Transverse colon (tissue), 4 donors: ENCODE results near the gene PTPRE. TPM values are rescaled to one million over a fixed set of nuclear protein-coding genes. Genes with fewer than 3 reads are reported as not detected.

Experiments
- DNase-seq: peaks from one replicate; pipeline ENCODE4 v3.0.0-alpha.2; 2019
- H3K27ac ChIP-seq, 4 donors: fragments of 200-600 bp; sonication (generic); 2 replicates each; pipeline ENCODE4 v1.5.1; 2016 to 2018; ENCODE audit warnings: inconsistent platforms in 4 of 4
- H3K27me3 ChIP-seq: fragments of 200-600 bp; sonication (generic); 2 replicates; pipeline ENCODE4 v1.5.1; 2017; ENCODE audit warnings: inconsistent platforms
- H3K36me3 ChIP-seq, 4 donors: fragments of 200-600 bp; sonication (generic); 2 replicates each; pipeline ENCODE4 v1.5.1; 2017 to 2019; ENCODE audit warnings: inconsistent platforms in 4 of 4
- H3K4me1 ChIP-seq, 4 donors: fragments of 200-600 bp; sonication (generic); 2 replicates each; pipeline ENCODE4 v1.5.1; 2017 to 2020; ENCODE audit warnings: inconsistent platforms in 4 of 4
- H3K4me3 ChIP-seq, 4 donors: fragments of 200-600 bp; sonication (generic); 1 replicate in 1 of 4; 2 replicates in 3 of 4; pipeline versions ENCODE4 v1.5.1 to v1.6.1; 2017 to 2019; ENCODE audit warnings: inconsistent platforms in 4 of 4
- H3K9me3 ChIP-seq, 2 donors: fragments of 200-600 bp; sonication (generic); 2 replicates each; pipeline ENCODE4 v1.5.1; 2017 to 2019; ENCODE audit warnings: inconsistent platforms in 2 of 2
- EP300 ChIP-seq: sonication (generic); formaldehyde crosslinking; IDR thresholded peaks from one replicate; pipeline ENCODE4 v1.6.1; 2017; ENCODE audit warnings: antibody characterized with exemption, low read depth
- POLR2A ChIP-seq: fragments of 450-650 bp; IDR thresholded peaks from one replicate; pipeline ENCODE4 v1.6.1; 2016; ENCODE audit warnings: antibody characterized with exemption, mild to moderate bottlenecking, moderate library complexity
- POLR2AphosphoS5 ChIP-seq, 3 donors: sonication (generic); formaldehyde crosslinking; IDR thresholded peaks; one replicate each; pipeline ENCODE4 v1.6.1; 2016; ENCODE audit warnings: antibody characterized with exemption in 3 of 3
- WGBS, 2 donors: methylation state at CpG; one replicate each; pipeline ENCODE4 v1.1.5; 2018; ENCODE audit warnings: low coverage in 1 of 2; 5-methylcytosine and 5-hydroxymethylcytosine counted together
- in situ Hi-C, 4 donors: fragments of 200-750 bp; cut with MboI; loops; one replicate each; pipeline versions ENCODE4 v1.15.0 to v1.15.1; 2017; ENCODE audit warnings: low sequenced_read_pairs in 3 of 4, low pct_ligation_motif_present in 1 of 4, low pct_unique_long_range_greater_than_20kb in 1 of 4
- intact Hi-C: fragments of 100-400 bp; cut with DNase I; formaldehyde crosslinking; loops from one replicate; pipeline ENCODE4 v1.15.1; 2023; ENCODE audit warnings: low total_unique reads
- total RNA-seq, 4 donors: library from RNA; depleted of rRNA; stranded (reverse); fragments of >200 nt; gene quantifications; one replicate each; pipeline ENCODE4 v1.1.0, GENCODE V29; 2016
- TF ChIP-seq, protein P1 (sequence below), 5 experiments: fragments of 200-600 bp in 3 of 5; fragments of 450-650 bp in 2 of 5; sonication (generic) in 3 of 5; IDR thresholded peaks; 1 replicate in 2 of 5; 2 replicates in 3 of 5; pipeline ENCODE4 v1.5.1; 2016 to 2017; ENCODE audit warnings: antibody characterized with exemption in 5 of 5, inconsistent platforms in 3 of 5, mild to moderate bottlenecking in 2 of 5, moderate library complexity in 1 of 5

The PTPRE gene
- total RNA-seq, 4 donors from 2014 or later: 25.7 to 43.6 (median 26.7) TPM

- intact Hi-C loops (no loop called here), in situ Hi-C loops (loop anchor here in 1 of 4 donors (5.0 kb wide), 1 partner anchor 40 kb away; no protein-coding TSS in a partner anchor)
- DNase-seq: no peak
- H3K27ac ChIP-seq: no peak overlapping the region
- TF ChIP-seq EP300 (no peak), POLR2A (no peak), POLR2AphosphoS5 (IDR thresholded peaks at IDR 0.05) (no peak)
- TF ChIP-seq, protein P1, sequence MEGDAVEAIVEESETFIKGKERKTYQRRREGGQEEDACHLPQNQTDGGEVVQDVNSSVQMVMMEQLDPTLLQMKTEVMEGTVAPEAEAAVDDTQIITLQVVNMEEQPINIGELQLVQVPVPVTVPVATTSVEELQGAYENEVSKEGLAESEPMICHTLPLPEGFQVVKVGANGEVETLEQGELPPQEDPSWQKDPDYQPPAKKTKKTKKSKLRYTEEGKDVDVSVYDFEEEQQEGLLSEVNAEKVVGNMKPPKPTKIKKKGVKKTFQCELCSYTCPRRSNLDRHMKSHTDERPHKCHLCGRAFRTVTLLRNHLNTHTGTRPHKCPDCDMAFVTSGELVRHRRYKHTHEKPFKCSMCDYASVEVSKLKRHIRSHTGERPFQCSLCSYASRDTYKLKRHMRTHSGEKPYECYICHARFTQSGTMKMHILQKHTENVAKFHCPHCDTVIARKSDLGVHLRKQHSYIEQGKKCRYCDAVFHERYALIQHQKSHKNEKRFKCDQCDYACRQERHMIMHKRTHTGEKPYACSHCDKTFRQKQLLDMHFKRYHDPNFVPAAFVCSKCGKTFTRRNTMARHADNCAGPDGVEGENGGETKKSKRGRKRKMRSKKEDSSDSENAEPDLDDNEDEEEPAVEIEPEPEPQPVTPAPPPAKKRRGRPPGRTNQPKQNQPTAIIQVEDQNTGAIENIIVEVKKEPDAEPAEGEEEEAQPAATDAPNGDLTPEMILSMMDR (IDR thresholded peaks at IDR 0.05): no peak
- no peak overlapping the region for H3K4me3 ChIP-seq
- WGBS, 2 donors: 85% methylated on average over 8 of the region's 8 CpGs; no CpG with 5 or more reads in 1 of the 2 donors
- no peaks in the 10 kb centered on the region for H3K27me3 ChIP-seq
- no peaks in the 10 kb centered on the region for H3K36me3 ChIP-seq
- no peaks in the 10 kb centered on the region for H3K4me1 ChIP-seq
- H3K9me3 ChIP-seq: no peaks in the 10 kb centered on the region
These were observed 190.9 kb downstream of the PTPRE start for GRCh38 chr10:128097783-128098182.

DNA sequence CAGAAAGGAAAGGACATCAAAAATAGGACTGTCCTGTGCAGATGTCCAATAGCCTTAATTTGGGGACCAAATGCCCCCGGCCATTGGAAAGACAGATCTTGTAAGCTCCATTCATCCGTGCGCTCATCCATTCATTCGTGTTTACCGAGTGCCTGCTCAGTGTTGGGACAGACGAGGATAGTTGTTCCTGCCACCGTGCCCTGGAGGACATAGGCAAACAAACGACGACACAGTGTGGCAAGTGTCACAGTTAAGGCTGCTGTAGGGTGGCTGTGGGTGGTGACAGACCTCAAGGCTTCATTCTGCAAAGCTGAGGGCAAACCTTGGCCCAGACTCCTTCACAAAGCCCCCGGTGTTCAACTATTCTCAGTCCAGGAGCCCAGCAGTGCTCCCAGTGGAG lies 191.7 kb downstream of the PTPRE start:
- Histone ChIP-seq H3K4me1 (no peaks in the 10 kb centered on the region), H3K27me3 (no peaks in the 10 kb centered on the region), H3K4me3 (no peak overlapping the region), H3K9me3 (no peaks in the 10 kb centered on the region), H3K36me3 (no peaks in the 10 kb centered on the region), H3K27ac (no peak overlapping the region)
- WGBS, 2 donors: 93% methylated on average over 10 of the region's 10 CpGs; no CpG with 5 or more reads in 1 of the 2 donors
- no peak for DNase-seq
- in situ Hi-C loops: loop anchor here in 1 of 4 donors (5.0 kb wide), 1 partner anchor 39 kb away; no protein-coding TSS in a partner anchor
- intact Hi-C loops: no loop called here
- TF ChIP-seq POLR2AphosphoS5 (IDR thresholded peaks at IDR 0.05): no peak
- TF ChIP-seq, protein P1 (IDR thresholded peaks at IDR 0.05): no peak
- no peak for TF ChIP-seq POLR2A
- TF ChIP-seq EP300: no peak

GRCh38 chr10:128099901-128100300 lies 193.0 kb downstream of the PTPRE start:
- Histone ChIP-seq H3K27me3 (no peaks in the 10 kb centered on the region), H3K27ac (no peak overlapping the region), H3K9me3 (no peaks in the 10 kb centered on the region), H3K4me1 (no peaks in the 10 kb centered on the region), H3K36me3 (no peaks in the 10 kb centered on the region), H3K4me3 (no peak overlapping the region)
- 90% methylated on average over 10 of the region's 10 CpGs; no CpG with 5 or more reads in 1 of the 2 donors for WGBS, 2 donors
- intact Hi-C loops: no loop called here
- in situ Hi-C loops: loop anchor here in 1 of 4 donors (5.0 kb wide), 1 partner anchor 37 kb away; no protein-coding TSS in a partner anchor
- no peak for DNase-seq
- no peak for TF ChIP-seq EP300
- TF ChIP-seq POLR2A: no peak
- TF ChIP-seq, protein P1 (IDR thresholded peaks at IDR 0.05): no peak

- 92 to 95% methylated on average over 1 of the region's 1 CpG for WGBS, 2 donors
- TF ChIP-seq, protein P1 (IDR thresholded peaks at IDR 0.05): no peak
- TF ChIP-seq POLR2AphosphoS5 (IDR thresholded peaks at IDR 0.05) (no peak), POLR2A (no peak), EP300 (no peak)
- intact Hi-C loops (no loop called here), in situ Hi-C loops (no loop called here)
- H3K27me3 ChIP-seq: no peaks in the 10 kb centered on the region
- no peak for DNase-seq
- H3K4me3 ChIP-seq: no peak overlapping the region
- H3K36me3 ChIP-seq: no peaks in the 10 kb centered on the region
- no peaks in the 10 kb centered on the region for H3K4me1 ChIP-seq
- H3K27ac ChIP-seq: no peak overlapping the region
- H3K9me3 ChIP-seq: no peaks in the 10 kb centered on the region
These were observed 195.0 kb downstream of the PTPRE start for GRCh38 chr10:128101901-128102300.
